ENCODE data around the gene WWOX. TPM values are rescaled to one million over a fixed set of nuclear protein-coding genes. Genes with fewer than 3 reads are reported as not detected.
"Not testable (repeated sequence)": the region's sequence is repeated elsewhere in the genome, so short reads cannot be mapped to it uniquely, and the experiment has no call there.

The WWOX gene
- total RNA-seq, 1 experiment from 2014 or later, result 20.3 TPM

DNA sequence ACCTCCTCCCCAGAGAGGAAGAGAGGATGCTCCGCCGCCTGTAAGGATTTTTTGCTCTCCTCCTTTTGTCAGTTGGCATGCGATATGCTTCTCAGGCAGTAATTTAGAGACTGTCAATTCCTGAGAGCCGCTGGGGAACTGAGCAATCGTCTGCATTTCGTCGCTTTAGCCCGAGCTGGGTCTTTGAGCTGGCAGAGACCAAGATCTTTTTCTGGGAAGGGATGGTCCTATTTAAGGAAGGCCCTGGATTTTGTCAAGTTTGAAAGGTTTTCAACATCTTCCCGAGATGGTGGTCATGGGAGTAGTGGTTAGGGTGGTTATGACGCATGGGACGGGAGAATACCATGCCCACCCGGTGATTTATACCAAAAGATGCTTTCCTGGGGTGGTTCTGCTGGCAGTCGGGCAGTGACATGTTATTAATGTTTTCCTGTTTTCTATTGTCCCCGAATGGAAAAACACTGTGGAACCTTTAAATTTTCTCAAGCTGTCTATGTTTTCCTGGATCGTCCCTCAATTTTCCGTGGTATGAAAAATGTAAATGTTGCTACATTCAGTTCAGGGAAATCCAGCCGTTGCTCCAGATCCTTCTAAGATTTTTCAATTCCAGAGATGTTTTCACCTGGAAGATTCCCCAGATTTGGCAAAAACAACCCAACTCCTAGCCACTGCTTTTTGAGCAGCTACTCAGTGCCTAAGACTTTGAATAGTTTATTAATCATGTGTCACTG is 914.6 kb downstream of the WWOX start:
- no peak for DNase-seq (ENCODE audit: low read depth)

DNA sequence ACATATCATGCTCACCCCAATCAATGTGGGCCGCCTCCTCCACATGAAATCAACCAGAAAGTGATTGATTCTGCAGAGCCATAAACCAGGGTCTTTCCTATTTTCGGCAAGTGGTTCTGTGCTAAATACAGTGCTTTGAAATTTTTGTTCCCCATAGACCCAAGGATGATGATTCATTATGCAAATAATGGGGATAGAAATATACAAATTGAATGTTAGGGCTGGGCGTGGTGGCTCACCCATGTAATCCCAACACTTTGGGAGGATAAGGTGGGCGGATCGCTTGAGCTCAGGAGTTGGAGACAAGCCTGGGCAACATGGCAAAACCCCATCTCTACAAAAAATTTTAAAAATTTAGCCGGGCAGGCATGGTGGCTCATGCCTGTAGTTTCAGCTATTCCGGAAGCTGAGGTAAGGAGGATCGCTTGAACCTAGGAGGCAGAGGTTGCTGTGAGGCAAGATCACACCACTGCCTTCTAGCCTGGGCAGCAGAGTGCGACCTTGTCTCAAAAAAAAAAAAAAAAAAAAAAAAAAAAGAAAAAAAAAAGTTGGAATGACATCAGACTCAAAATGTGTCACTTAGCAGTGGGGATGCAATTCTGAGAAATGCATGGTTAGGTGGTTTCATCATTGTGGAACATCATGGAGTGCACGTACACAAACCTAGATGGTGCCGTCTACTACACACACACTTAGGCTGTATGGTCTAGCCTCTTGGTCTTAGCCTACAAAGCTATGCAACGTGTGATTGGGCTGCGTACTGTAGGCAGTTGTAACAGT is 919.4 kb downstream of the WWOX start:
- no peak for DNase-seq (ENCODE audit: low read depth)

DNA sequence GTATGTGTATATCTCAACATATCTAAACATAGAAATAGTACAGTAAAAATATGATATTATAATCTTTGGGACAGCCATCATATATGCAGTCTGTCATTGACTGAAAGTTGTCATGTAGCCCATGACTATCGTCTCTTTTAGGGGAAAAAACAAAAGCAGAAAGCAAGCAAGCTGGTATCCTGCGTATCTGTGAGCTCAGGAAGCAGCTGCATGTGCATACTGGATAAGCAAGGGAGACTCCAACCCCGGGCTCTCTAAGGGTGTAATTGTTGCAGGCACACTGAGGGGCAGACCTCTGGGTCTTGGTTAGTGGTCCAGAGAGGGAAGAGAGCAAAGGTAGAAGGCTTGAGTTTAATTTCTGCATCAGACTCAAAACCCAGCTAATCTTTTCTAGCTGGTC is 920.0 kb downstream of the WWOX start:
- no peak for DNase-seq (ENCODE audit: low read depth)

DNA sequence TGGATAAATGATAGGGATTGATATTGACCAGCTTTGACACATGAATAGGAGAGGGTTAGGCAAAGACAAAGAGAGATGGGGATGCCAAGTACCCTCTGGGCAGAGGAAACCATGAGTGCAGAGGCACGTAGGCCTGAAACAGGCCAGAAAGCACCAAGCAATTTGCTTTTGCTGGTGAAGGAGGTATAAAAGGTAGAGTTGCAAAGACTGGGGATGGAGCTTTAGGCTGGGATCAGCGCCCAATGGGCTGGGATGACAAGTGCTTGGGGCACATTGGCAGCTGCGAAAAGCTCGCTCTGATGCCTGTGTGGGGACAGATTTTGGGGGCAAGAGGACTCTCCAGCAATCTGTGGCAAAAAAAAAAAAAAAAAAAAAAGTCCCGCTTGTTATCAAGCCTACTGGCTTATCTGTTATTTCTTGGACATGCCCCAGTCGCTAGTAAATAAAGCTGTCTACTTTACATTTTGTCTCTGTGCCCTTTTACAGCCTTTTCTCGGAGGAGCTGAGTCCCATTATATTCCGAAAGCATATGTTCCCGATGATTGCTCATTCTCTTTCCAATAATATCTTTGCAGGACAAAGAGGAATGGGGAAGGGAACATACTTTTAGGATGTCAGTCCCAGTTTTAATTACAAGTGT is 922.7 kb downstream of the WWOX start:
- no peak for DNase-seq (ENCODE audit: low read depth)

DNA sequence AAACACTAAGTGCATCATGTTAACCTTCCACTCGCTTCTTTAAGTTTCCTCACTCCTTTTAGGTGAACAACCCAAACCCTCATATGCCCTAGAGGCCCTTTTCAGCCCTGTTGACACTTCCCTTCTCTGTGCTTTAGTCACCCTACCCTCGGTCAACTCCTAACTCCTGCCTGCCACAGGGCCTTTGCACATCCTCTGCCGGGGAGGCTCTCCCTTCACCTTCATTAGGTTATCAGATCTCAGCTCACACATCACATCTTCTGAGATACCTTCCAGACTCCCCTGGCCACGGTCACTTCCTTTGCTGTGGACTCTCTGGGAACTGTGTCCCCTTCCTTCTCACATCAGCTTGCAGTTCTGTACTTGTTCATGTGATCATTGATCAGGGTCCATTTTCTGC is 926.7 kb downstream of the WWOX start:
- DNase-seq (ENCODE audit: low read depth), result no peak

DNA sequence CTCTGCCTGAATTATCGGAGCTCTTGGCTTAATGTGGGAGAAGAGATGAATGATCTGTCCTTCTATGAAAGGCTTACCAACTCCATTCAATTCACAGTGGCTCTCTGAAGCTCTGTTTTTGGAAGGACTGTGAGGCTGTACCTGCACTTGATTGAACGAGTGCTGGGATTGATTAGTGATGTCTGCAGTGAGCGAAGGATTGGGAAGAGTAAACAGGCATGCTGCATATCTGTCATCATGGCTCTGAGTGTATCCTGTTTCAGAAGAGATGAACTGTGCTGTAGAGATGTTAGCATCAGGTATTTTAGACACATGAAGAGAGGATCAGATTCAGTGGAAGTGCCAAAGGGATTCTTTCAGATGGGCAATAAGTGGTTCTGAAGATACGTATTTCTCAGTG is 937.1 kb downstream of the WWOX start:
- DNase-seq (ENCODE audit: low read depth), result no peak

DNA sequence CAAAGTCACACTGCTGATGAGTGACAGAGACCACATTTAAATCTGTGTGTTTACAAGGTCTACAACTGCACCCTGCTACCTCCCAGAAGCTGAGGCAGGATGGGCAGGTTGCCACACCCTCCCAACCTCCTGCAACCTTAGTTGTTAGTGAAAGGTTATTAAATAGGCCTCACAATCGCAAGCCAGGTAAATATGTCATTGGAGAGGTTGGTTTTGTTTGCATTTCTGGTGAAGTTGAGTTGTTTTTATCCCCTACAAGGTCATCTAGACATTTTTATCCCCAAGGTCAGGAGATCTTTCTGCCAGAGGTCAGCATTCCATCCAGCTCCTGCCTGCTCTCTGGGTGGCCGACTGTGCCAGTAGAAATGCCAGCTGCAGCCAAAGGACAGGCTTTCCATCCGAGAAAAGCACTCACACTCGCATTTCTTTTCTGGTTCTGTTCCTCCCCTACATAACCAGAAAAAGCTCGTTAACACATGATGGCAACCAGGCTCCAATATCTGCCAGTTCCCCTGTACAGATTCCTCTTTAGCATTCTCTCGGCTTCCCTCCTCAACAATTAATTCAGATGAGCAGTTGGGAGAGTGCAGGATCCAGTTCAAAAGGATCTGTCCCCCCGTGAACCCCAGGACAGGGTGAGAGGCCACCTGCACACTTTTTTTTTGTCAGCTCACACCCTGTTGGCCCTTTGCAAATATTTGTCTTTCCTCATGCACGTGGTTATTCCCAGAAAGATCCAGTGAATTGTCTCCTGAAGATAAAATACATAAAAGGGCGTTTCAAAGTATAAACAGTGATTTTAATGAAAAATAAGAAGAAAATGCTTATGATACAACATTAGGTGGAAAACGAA is 938.3 kb downstream of the WWOX start:
- DNase-seq (ENCODE audit: low read depth), result no peak

DNA sequence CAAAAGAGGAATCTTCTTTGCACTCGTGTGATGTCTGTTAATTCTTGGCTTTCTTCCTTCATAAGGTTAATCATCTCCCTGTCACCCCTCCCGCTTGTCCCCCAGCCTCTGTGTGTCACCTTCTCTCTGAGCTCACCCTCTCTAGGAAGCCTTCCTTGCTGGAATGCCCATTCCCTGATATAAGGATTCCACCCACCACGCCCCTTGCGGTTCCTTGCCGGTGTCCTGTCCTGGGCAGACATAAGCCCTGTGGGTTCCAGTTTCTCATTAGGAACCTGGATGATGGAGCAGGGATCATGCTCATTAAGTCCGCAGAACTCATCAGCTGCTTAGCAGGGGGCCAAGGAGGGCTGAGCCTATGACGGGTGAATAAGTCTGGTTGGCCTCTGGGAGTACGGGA is 941.8 kb downstream of the WWOX start:
- no peak for DNase-seq (ENCODE audit: low read depth)

DNA sequence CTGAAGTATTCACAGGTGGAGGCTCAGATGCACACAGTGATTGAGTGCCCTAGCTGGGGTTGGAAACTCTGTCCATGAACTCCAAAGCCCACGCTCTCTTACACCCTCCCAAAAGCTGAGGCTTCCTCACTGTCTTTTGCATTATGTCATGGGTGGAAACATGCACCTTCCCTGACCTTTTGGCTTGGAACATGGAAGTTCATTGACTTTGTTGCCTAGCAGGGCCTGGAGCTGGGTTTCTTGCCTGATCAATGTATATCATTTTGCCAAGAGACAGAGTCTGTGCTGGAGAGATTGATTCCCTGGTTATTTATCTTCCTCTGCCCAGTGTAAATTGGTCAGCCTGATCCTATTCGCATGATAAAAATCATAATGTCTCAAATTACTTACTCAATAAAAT is 942.7 kb downstream of the WWOX start:
- no peak for DNase-seq (ENCODE audit: low read depth)

DNA sequence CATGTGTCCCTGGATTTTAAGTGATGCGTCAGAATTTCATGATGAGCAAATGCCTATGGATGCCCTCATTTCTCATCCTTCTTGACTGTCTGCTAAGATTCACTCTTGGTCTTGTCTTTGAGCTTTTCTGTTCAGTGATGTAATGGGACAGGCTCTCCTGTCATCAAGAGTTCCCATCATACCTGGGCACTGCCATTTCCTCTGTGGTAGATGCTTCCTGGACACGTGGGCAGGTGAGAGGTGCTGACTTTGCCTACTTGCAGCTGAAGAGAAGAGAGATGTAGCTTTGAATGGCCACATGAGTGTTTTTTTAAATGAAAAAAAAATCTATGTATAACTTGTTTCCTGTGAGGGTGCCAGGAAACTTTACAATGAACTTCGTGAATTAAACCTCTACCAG is 943.4 kb downstream of the WWOX start:
- no peak for DNase-seq (ENCODE audit: low read depth)

DNA sequence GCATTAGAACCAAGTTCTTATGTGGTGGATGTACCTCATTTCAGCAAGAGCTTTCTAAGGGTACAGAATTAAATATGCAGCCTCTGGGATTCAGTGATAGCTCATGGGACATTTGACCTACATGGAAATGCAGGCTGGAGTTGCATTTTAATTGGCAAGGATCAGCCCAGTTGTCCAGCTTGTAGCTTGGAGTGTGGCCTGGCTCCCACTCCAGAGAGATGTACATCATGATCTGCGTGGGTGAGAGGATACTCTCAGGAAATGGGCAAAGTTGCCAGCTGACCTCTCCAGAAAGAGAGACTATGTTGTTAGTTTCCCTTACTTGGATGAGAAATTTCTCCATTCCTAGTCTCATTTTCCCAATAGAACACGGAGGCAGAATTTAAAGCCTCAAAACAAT is 945.7 kb downstream of the WWOX start:
- no peak for DNase-seq (ENCODE audit: low read depth)

DNA sequence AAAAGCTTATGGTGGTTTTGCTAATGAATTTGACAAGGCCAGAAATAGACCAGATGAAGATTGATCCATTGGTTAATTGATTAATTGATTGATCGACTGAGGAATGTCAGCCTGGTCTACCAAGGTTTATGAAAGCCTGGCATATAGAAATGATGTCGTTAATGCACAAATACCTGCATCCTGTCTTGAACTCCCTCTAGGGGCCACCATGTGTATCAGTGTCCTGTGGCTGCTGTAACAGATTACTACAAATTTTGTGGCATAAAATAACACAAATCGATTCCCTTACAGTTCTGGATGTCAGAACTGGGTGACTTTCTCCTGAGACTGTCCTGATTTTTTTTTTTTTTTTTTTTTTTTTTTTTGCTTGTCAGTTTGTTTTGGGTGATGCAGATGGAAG is 947.9 kb downstream of the WWOX start:
- DNase-seq (ENCODE audit: low read depth), result no peak

DNA sequence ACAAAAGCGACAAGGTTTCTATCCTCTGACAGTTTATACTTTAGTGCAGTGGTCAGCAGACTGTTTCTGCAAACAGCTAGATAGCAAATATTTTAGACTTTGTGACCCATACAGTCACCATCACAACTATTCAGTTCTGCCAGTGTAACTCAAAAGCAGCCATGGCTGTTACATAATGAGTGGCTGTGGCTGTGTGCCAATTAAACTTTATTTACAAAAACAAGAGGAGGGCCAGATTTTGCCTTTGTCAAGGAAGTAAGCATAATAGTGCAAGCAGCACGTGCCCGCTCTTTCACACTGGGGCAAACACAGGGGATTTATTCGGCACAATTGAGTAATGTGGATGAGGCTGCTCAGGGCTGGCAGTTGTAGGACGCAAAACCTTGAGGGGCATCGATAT is 949.6 kb downstream of the WWOX start:
- no peak for DNase-seq (ENCODE audit: low read depth)

DNA sequence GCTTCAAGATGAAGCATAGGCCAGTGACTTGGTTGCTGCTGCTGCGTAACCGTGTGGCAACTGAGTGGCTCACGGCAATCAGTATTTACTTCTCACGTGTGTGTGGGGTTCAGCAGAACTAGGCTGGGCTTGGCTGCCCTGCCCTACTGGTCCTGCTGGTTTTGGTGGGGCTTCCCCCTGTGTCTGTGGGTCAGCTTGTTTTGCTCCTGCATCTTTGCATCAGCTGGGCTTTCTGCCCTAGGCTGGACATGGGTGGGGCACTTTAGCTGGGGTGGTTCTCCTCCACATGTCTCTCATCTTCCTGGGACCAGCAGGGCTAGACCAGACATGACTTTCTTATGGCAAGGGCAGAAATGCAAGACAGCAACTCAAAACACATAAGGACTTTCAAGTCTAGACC is 950.6 kb downstream of the WWOX start:
- no peak for DNase-seq (ENCODE audit: low read depth)

DNA sequence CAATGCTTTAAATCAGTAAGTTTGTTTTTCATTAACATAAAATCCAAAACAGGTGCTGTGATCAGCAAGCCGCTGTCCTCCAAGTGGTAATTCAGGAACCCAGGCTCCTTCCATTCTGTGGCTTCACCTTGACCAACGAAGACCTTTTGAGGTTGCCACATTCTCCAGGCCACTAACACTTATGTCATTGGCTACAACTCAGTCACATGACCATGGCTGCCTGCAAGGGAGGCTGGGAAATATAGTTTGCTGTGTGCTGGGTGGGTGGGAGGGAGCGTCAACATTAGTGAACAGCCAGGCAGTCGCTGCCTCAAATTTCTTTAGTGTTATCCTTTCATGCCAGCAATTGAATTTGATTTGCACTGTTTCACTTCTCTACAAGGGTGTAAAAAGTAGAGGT is 951.9 kb downstream of the WWOX start:
- no peak for DNase-seq (ENCODE audit: low read depth)

DNA sequence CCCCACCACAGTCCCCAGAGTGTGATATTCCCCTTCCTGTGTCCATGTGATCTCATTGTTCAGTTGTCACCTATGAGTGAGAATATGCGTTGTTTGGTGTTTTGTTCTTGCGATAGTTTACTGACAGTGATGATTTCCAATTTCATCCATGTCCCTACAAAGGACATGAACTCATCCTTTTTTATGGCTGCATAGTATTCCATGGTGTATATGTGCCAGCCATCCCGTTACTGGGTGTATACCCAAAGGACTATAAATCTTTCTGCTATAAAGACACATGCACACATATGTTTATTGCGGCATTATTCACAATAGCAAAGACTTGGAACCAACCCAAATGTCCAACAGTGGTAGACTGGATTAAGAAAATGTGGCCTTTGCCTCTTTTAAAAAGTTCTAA is 952.7 kb downstream of the WWOX start:
- DNase-seq (ENCODE audit: low read depth), result not testable (repeated sequence)

DNA sequence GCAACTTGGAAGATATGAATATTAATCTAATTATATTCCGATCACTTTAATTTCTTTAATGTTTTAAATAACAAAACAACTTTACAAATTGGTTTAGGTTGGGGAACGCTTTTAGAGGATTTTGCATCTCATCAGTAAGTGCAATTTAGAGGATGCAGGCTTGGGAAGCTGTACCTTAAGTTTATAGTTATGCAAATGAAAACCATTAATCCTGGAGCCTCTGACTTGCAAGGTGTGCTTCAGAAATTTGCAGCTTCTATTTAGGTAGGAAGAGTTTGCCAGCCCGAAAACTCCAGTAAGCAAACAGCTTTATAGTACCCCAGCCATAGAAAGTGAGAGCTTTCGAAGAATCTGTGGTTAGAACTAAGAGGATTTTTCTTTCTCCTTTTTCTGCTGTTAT is 954.1 kb downstream of the WWOX start:
- no peak for DNase-seq (ENCODE audit: low read depth)

DNA sequence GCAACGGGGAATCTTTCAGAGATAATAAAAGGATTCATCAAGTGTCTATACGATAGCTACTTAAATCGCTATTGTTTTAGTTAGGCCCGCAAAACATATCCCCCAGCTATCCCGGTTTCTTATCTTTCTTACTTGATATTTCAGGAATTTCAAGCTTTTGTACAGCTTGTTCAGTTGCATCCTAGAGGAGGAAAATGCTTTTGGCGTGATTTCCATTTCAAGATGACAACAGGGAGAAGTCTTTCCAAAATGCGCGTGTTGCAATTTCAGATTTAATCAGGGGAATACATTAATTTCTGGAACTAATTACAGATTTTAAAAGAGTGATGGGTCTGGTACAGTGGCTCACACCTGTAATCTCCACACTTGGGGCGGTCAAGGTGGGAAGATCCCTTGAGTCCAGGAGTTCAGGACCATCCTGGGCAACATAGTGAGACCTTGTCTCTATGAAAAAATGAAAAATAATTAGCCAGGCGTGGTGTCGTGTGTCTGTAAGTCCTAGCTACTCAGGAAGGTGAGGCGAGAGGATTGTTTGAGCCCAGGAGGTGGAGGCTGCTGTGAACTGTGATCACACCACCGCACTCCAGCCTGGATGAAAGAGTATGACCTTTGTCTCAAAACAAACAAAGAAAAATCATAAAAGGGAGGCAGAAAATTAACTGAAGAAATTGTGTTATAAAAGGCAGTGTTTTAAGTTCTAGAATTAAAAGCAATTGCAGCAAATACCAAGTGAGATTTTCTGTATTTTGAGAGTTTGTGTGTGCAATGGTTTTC is 954.9 kb downstream of the WWOX start:
- DNase-seq (ENCODE audit: low read depth), result no peak

DNA sequence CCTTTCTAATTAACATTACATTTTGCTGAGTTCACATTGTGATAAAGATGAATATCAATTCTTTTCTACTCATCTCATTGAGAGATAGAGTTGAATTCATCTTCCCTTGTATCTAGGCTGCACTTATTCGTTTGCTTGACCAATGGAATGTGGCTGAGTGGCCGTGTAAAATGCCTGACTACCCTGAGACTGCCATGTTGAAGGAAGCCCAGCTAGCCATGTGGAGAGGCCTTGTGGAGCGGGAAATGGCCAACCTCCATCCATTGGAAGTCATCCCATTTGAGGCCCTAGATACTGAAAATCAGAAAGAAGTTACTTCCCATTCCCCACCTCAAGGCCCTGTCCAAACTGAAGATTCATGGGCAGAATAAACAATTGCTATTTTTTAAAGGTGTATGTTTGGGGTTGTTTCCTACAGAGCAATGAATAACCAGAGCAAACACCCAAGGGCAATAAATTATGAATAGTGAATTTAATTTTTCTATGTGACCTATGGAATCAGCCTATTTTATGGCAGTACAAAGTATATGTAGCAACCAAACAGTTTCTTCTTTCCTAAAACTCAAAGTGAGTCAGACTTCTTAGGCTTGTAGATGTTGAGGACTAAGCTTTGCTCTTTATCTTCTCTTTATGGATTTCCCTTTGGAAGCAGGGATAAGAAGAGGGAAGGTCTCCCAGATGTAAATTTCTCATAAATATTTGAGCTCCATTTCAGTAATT is 956.0 kb downstream of the WWOX start:
- DNase-seq (ENCODE audit: low read depth), result no peak

DNA sequence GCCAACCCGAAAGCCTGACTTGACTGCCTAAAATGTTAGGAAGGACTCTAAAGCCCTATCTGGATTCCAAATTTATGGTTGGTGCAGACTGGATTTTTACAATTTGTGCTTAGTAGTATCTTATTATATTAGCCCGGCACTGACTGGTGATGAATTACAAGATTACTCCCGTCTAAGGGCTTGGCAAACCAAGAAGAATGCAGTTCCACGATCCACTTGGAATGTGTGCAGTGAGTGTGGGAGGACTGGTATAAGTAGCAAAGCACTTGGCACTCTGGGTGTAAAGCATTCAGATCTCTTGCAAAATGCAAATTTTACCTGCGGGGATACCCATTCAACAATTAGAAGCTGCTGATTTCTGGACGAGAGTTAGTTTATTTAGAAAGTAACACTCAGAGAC is 961.7 kb downstream of the WWOX start:
- no peak for DNase-seq (ENCODE audit: low read depth)

DNA sequence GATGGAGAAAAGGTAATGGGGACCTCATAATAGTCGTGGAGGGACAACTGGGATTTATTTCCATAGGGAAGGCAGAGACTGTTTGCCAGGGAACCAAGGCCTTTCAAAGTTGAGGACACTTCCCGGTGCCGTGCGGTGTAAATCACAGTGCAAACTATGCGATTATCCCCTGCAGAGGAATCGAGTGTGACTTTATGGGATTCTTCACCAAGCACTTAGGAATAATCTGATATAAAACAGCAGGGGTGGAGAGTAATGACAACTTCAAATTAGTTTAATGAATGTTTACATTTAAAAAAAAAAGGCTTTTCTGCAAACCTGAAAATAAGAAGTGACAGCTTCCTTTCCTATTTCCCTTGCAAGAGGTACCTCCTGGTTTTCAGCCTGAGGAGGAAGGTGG is 962.9 kb downstream of the WWOX start:
- no peak for DNase-seq (ENCODE audit: low read depth)
